AG09319 (cell line): Measurements from ENCODE around the gene NMRK2.

ENCODE experiments used
- DNase-seq: peaks from one replicate; pipeline ENCODE4 v3.0.0-alpha.2; 2010; ENCODE audit warnings: low read depth; ENCODE audit errors: extremely low read depth
- TF ChIP-seq, protein P1 (sequence below): IDR thresholded peaks from 2 replicates; pipeline ENCODE4 v1.5.1; 2011; ENCODE audit warnings: low read depth, mild to moderate bottlenecking, inconsistent platforms, low read length, moderate library complexity

NMRK2 gene

GRCh38 chr19:3982701-3983541 is 50.1 kb downstream of the NMRK2 start:
- TF ChIP-seq, protein P1, sequence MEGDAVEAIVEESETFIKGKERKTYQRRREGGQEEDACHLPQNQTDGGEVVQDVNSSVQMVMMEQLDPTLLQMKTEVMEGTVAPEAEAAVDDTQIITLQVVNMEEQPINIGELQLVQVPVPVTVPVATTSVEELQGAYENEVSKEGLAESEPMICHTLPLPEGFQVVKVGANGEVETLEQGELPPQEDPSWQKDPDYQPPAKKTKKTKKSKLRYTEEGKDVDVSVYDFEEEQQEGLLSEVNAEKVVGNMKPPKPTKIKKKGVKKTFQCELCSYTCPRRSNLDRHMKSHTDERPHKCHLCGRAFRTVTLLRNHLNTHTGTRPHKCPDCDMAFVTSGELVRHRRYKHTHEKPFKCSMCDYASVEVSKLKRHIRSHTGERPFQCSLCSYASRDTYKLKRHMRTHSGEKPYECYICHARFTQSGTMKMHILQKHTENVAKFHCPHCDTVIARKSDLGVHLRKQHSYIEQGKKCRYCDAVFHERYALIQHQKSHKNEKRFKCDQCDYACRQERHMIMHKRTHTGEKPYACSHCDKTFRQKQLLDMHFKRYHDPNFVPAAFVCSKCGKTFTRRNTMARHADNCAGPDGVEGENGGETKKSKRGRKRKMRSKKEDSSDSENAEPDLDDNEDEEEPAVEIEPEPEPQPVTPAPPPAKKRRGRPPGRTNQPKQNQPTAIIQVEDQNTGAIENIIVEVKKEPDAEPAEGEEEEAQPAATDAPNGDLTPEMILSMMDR, result no peak
- no peak for DNase-seq

GRCh38 chr19:3983542-3983914 is 50.7 kb downstream of the NMRK2 start:
- DNase-seq, result no peak
- TF ChIP-seq, protein P1, result no peak

DNA sequence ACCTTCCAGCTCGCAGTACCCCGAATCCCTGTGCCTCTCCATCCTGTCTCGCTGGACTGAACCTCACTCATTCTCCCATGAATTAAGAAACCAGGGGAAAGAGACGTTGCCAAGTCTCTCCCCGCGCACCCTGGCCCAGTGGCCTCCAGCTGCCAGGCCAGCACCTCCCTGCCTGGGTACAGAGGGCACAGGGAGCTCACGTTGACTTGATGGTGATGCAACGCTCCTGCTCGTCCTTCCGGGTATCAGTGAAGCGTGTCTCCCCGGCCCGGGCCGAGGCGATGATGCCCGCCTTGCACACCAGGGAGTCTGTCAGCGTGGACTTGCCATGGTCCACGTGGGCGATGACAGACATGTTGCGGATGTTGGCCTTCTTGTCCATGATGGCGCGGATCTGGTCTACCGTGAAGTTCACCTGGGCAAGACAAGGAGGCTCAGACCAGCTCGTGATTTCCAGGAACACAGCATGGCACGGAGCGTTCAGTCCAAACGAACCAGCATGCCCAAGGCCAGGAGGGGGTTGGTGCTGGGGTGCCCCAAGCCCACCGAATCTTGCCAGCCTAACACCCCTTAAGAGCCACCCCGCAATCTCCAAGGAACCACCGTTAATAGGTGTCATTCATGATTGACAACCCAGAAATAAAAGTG is 51.2 kb downstream of the NMRK2 start:
- TF ChIP-seq, protein P1, result no peak

DNA sequence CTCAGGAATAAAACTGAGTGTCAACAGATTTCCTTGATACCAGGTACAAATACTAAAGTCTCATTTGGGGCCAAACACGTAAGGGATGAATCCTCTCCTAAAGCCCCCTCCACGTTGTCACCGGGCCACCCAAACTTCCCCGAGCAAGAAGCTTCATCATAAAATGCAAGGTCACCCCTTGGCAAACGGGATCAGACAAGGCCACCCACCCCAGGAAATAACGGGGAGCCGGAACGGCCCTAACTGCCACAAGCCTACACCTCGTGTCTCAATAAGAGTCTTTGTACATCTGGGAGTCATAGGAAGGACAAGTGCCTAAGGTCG is 51.7 kb downstream of the NMRK2 start:
- no peak for DNase-seq
- TF ChIP-seq, protein P1, result no peak

More for the DNA sequence above, 51.2 kb downstream of the NMRK2 start:
- DNase-seq, result no peak

DNA sequence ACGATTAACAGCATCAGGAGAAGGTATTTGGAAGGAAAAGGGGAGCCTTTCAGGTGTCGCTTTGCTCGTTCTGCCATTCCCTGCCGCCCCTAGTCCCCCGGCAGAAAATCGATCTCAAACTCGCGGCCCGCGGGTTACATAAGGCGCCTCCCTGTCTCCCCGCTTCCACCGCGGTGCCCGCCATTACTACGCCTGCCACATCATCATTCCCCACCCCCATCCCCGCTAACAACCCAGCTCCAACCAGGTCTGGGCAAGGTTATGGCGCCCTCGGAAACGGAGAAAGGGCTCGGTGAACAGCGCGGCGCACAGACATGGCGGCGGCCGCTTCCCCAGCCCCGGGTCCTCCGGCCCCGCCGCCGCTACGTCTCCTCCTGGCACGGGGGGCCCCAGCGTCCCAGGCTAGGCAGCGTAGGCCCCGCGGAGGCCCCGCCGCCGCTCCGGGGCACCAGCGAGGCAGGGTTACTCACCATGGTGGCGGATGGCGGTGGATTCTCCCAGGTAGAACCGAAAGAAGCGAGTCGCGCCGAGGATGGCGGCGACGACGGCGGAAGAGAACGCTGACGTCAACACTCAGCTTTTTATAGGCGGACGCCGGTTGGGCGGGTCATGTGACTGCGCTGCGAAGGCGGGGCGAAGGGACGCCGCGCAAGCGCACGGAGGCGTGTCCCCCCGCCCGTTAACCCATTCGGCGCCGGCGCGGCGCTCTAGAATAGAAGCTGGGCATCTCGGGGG is 52.2 kb downstream of the NMRK2 start, which contains the start of gene EEF2:
TSS of gene EEF2 (minus strand) at position 556 of the 735 bp plus-strand sequence. CDS start at position 473, 83 bp downstream.
- peak; percentile 81 for DNase-seq
- TF ChIP-seq, protein P1, result no peak

- DNase-seq, result no peak
- TF ChIP-seq, protein P1, result no peak
Measured at GRCh38 chr19:3985643-3986259, 52.9 kb downstream of the NMRK2 start.
